Naive thymus-derived CD4-positive, alpha-beta T cell (primary cell): ENCODE data around the gene KCNQ5. TPM values are rescaled to one million over a fixed set of nuclear protein-coding genes. Genes with fewer than 3 reads are reported as not detected.

Source experiments
- ATAC-seq: fragments of 150-1000 bp; cut with Tn5 transposase; 2 replicates; pipeline ENCODE4 v1.10.0; 2021; ENCODE audit warnings: mild to moderate bottlenecking, moderate library complexity
- CTCF ChIA-PET: fragments of 350-600 bp; sonication (Branson Sonifier 250); formaldehyde crosslinking; loops from one replicate; lab custom pipeline; 2021; ENCODE audit warnings: antibody characterized with exemption; lab: Charles Lee
- POLR2A ChIA-PET: fragments of 350-600 bp; sonication (Branson Sonifier 250); formaldehyde crosslinking; loops from one replicate; lab custom pipeline; 2021; ENCODE audit warnings: antibody characterized with exemption, inconsistent platforms; lab: Charles Lee
- DNase-seq, 9 donors: peaks; one replicate each; pipeline versions ENCODE4 v3.0.0 to v3.0.0-alpha.2; 2020 to 2022; ENCODE audit warnings: mixed read lengths in 1 of 9
- H3K27ac ChIP-seq: one replicate; pipeline ENCODE4 v1.7.0; 2013; ENCODE audit warnings: mild to moderate bottlenecking, low read depth, low read length, moderate library complexity
- H3K27me3 ChIP-seq, 2 donors: one replicate each; pipeline ENCODE4 v1.7.0; 2013; ENCODE audit warnings: low read length in 2 of 2, mild to moderate bottlenecking in 2 of 2, moderate library complexity in 2 of 2; ENCODE audit not compliant: control insufficient read depth in 2 of 2, insufficient read depth in 2 of 2
- H3K36me3 ChIP-seq, 3 experiments: 1 replicate in 2 of 3; 2 replicates in 1 of 3; pipeline ENCODE4 v1.7.0; 2013; ENCODE audit warnings: low read length in 3 of 3, mild to moderate bottlenecking in 3 of 3, moderate library complexity in 1 of 3; ENCODE audit not compliant: insufficient read depth in 3 of 3, control insufficient read depth in 2 of 3
- H3K4me1 ChIP-seq, 2 donors: one replicate each; pipeline ENCODE4 v1.7.0; 2013; ENCODE audit warnings: low read length in 2 of 2, mild to moderate bottlenecking in 2 of 2, moderate library complexity in 1 of 2; ENCODE audit not compliant: control insufficient read depth in 2 of 2, insufficient read depth in 2 of 2
- H3K4me3 ChIP-seq: 2 replicates; pipeline ENCODE4 v1.7.0; 2013; ENCODE audit warnings: mild to moderate bottlenecking, low read length
- H3K9me3 ChIP-seq, 3 experiments: 1 replicate in 2 of 3; 2 replicates in 1 of 3; pipeline ENCODE4 v1.7.0; 2013; ENCODE audit warnings: low read length in 3 of 3; ENCODE audit not compliant: control insufficient read depth in 2 of 3
- H3K27ac Mint-ChIP-seq, 9 donors: one replicate each; pipeline ENCODE4 v1.8.0; 2020 to 2022; ENCODE audit warnings: mixed read lengths in 9 of 9, mild to moderate bottlenecking in 8 of 9, moderate library complexity in 5 of 9, inconsistent platforms in 2 of 9
- H3K27me3 Mint-ChIP-seq, 5 donors: one replicate each; pipeline ENCODE4 v1.8.0; 2021 to 2022; ENCODE audit warnings: mixed read lengths in 5 of 5, mild to moderate bottlenecking in 1 of 5
- H3K36me3 Mint-ChIP-seq, 5 donors: one replicate each; pipeline ENCODE4 v1.8.0; 2020 to 2022; ENCODE audit warnings: mixed read lengths in 5 of 5, mild to moderate bottlenecking in 3 of 5, inconsistent platforms in 1 of 5
- H3K4me1 Mint-ChIP-seq, 7 donors: one replicate each; pipeline ENCODE4 v1.8.0; 2020 to 2022; ENCODE audit warnings: mixed read lengths in 7 of 7, mild to moderate bottlenecking in 3 of 7, inconsistent platforms in 1 of 7
- H3K4me3 Mint-ChIP-seq, 10 donors: one replicate each; pipeline ENCODE4 v1.8.0; 2020 to 2022; ENCODE audit warnings: mild to moderate bottlenecking in 10 of 10, mixed read lengths in 10 of 10, moderate library complexity in 6 of 10, inconsistent platforms in 2 of 10
- H3K9me3 Mint-ChIP-seq, 11 donors: one replicate each; pipeline ENCODE4 v1.8.0; 2020 to 2022; ENCODE audit warnings: mixed read lengths in 11 of 11, mild to moderate bottlenecking in 4 of 11, inconsistent platforms in 1 of 11, moderate library complexity in 1 of 11
- intact Hi-C, 2 donors: fragments of 100-400 bp; cut with micrococcal nuclease; formaldehyde crosslinking; loops; one replicate each; pipeline ENCODE4 v1.15.1; 2023
- polyA plus RNA-seq, 2 donors: library from polyadenylated mRNA; unstranded; fragments of 300-500 nt; fragmentation: Illumina TruSeq; gene quantifications; one replicate each; pipeline ENCODE4 v1.2.3, GENCODE V29; 2021
- total RNA-seq, 6 experiments: library from RNA in 5 of 6; stranded (reverse) in 5 of 6; gene quantifications; 1 replicate in 5 of 6; 2 replicates in 1 of 6; pipeline ENCODE4 v1.2.3 and lab custom pipeline; 2021 to 2026

Gene KCNQ5
- total and polyA plus RNA-seq, 7 experiments from 2014 or later = 2.3 to 18.3 (median 7.2) TPM

- Histone ChIP-seq H3K4me1 (peaks cover 0 to 5% of the 10 kb centered on the region in 2 donors), H3K27me3 (no peaks in the 10 kb centered on the region), H3K4me3 (no peak overlapping the region), H3K9me3 (no peaks in the 10 kb centered on the region), H3K27ac (no peak overlapping the region), H3K36me3 (no peaks in the 10 kb centered on the region)
- no peak overlapping the region for H3K27ac Mint-ChIP-seq
- H3K4me3 Mint-ChIP-seq = no peak overlapping the region
- peaks cover 0 to 2% (median 0%) of the 10 kb centered on the region in 7 donors for H3K4me1 Mint-ChIP-seq
- H3K27me3 Mint-ChIP-seq = no peaks in the 10 kb centered on the region
- H3K36me3 Mint-ChIP-seq = peaks cover 0 to 7% (median 3%) of the 10 kb centered on the region in 5 donors
- POLR2A ChIA-PET = no interaction called here
- peak in 2 of 9 donors; percentile 2 to 3 for DNase-seq
- ATAC-seq = peak; percentile 26
- CTCF ChIA-PET = no interaction called here
- H3K9me3 Mint-ChIP-seq = peaks cover 0 to 4% (median 0%) of the 10 kb centered on the region in 11 donors
- intact Hi-C loops = no loop called here
These were observed 197.7 kb downstream of the KCNQ5 start for GRCh38 chr6:72819609-72820008.

- no peaks in the 10 kb centered on the region for H3K9me3 ChIP-seq
- H3K27me3 ChIP-seq = no peaks in the 10 kb centered on the region
- no peak for DNase-seq
- H3K4me1 ChIP-seq = peaks cover 0 to 5% of the 10 kb centered on the region in 2 donors
- Mint-ChIP-seq H3K27me3 (no peaks in the 10 kb centered on the region), H3K27ac (no peak overlapping the region), H3K9me3 (peaks cover 0 to 3% (median 0%) of the 10 kb centered on the region in 11 donors), H3K36me3 (peaks cover 0 to 12% (median 2%) of the 10 kb centered on the region in 5 donors), H3K4me1 (peaks cover 0 to 3% (median 0%) of the 10 kb centered on the region in 7 donors), H3K4me3 (no peak overlapping the region)
- POLR2A ChIA-PET = no interaction called here
- no peak for ATAC-seq
- CTCF ChIA-PET = no interaction called here
- no peaks in the 10 kb centered on the region for H3K36me3 ChIP-seq
- intact Hi-C loops = no loop called here
- no peak overlapping the region for H3K4me3 ChIP-seq
- no peak overlapping the region for H3K27ac ChIP-seq
These were observed 198.3 kb downstream of the KCNQ5 start for GRCh38 chr6:72820153-72820552.

- H3K9me3 ChIP-seq = no peaks in the 10 kb centered on the region
- no peaks in the 10 kb centered on the region for H3K9me3 Mint-ChIP-seq
- intact Hi-C loops = no loop called here
- no peak overlapping the region for H3K4me3 Mint-ChIP-seq
- peaks cover 0 to 5% of the 10 kb centered on the region in 2 donors for H3K4me1 ChIP-seq
- no peaks in the 10 kb centered on the region for H3K27me3 ChIP-seq
- no peak overlapping the region for H3K27ac Mint-ChIP-seq
- ChIA-PET POLR2A (no interaction called here), CTCF (no interaction called here)
- H3K4me1 Mint-ChIP-seq = peaks cover 0 to 3% (median 0%) of the 10 kb centered on the region in 7 donors
- no peaks in the 10 kb centered on the region for H3K36me3 ChIP-seq
- H3K36me3 Mint-ChIP-seq = peaks cover 0 to 14% (median 0%) of the 10 kb centered on the region in 5 donors
- ATAC-seq (no peak), DNase-seq (no peak)
- H3K4me3 ChIP-seq = no peak overlapping the region
- H3K27me3 Mint-ChIP-seq = no peaks in the 10 kb centered on the region
- H3K27ac ChIP-seq = no peak overlapping the region
These were observed 199.0 kb downstream of the KCNQ5 start for GRCh38 chr6:72820906-72821305.

- ChIA-PET POLR2A (no interaction called here), CTCF (no interaction called here)
- DNase-seq (no peak), ATAC-seq (no peak)
- H3K36me3 ChIP-seq = no peaks in the 10 kb centered on the region
- peaks cover 0 to 5% of the 10 kb centered on the region in 2 donors for H3K4me1 ChIP-seq
- H3K27ac Mint-ChIP-seq = no peak overlapping the region
- no peaks in the 10 kb centered on the region for H3K9me3 ChIP-seq
- H3K4me1 Mint-ChIP-seq = peaks cover 0 to 3% (median 0%) of the 10 kb centered on the region in 7 donors
- H3K27me3 ChIP-seq = no peaks in the 10 kb centered on the region
- no peak overlapping the region for H3K27ac ChIP-seq
- H3K4me3 Mint-ChIP-seq = no peak overlapping the region
- peaks cover 0 to 20% (median 0%) of the 10 kb centered on the region in 5 donors for H3K36me3 Mint-ChIP-seq
- intact Hi-C loops = no loop called here
- no peaks in the 10 kb centered on the region for H3K27me3 Mint-ChIP-seq
- no peak overlapping the region for H3K4me3 ChIP-seq
- H3K9me3 Mint-ChIP-seq = peaks cover 0 to 1% (median 0%) of the 10 kb centered on the region in 11 donors
These were observed 200.2 kb downstream of the KCNQ5 start for GRCh38 chr6:72822023-72822422.

- H3K4me1 Mint-ChIP-seq = peaks cover 0 to 3% (median 0%) of the 10 kb centered on the region in 7 donors
- no peaks in the 10 kb centered on the region for H3K9me3 ChIP-seq
- peaks cover 0 to 25% (median 2%) of the 10 kb centered on the region in 5 donors for H3K36me3 Mint-ChIP-seq
- H3K9me3 Mint-ChIP-seq = peaks cover 0 to 3% (median 0%) of the 10 kb centered on the region in 11 donors
- POLR2A ChIA-PET = no interaction called here
- H3K4me3 Mint-ChIP-seq = no peak overlapping the region
- H3K27ac ChIP-seq = no peak overlapping the region
- H3K27me3 ChIP-seq = no peaks in the 10 kb centered on the region
- no peaks in the 10 kb centered on the region for H3K27me3 Mint-ChIP-seq
- DNase-seq (no peak), ATAC-seq (no peak)
- intact Hi-C loops = no loop called here
- H3K27ac Mint-ChIP-seq = no peak overlapping the region
- CTCF ChIA-PET = no interaction called here
- H3K4me1 ChIP-seq = peaks cover 0 to 5% of the 10 kb centered on the region in 2 donors
- H3K4me3 ChIP-seq = no peak overlapping the region
- no peaks in the 10 kb centered on the region for H3K36me3 ChIP-seq
These were observed 200.8 kb downstream of the KCNQ5 start for GRCh38 chr6:72822691-72823090.

GRCh38 chr6:72824833-72825232 lies 203.0 kb downstream of the KCNQ5 start:
- POLR2A ChIA-PET = no interaction called here
- no peak for DNase-seq
- Mint-ChIP-seq H3K36me3 (peaks cover 4 to 42% (median 21%) of the 10 kb centered on the region in 5 donors), H3K4me3 (no peak overlapping the region), H3K27ac (no peak overlapping the region), H3K9me3 (peaks cover 0 to 13% (median 4%) of the 10 kb centered on the region in 11 donors), H3K4me1 (peaks cover 0 to 3% (median 0%) of the 10 kb centered on the region in 7 donors), H3K27me3 (no peaks in the 10 kb centered on the region)
- no peak overlapping the region for H3K4me3 ChIP-seq
- CTCF ChIA-PET = no interaction called here
- H3K27me3 ChIP-seq = no peaks in the 10 kb centered on the region
- H3K4me1 ChIP-seq = peaks cover 0 to 3% of the 10 kb centered on the region in 2 donors
- H3K36me3 ChIP-seq = no peaks in the 10 kb centered on the region
- no peaks in the 10 kb centered on the region for H3K9me3 ChIP-seq
- ATAC-seq = no peak
- no peak overlapping the region for H3K27ac ChIP-seq
- intact Hi-C loops = no loop called here

GRCh38 chr6:72825315-72825911 lies 203.5 kb downstream of the KCNQ5 start:
- intact Hi-C loops = no loop called here
- H3K27ac ChIP-seq = no peak overlapping the region
- Mint-ChIP-seq H3K27ac (peak overlapping the region in 1 of 9 donors; percentile 60), H3K4me1 (peaks cover 0 to 3% (median 0%) of the 10 kb centered on the region in 7 donors), H3K9me3 (peaks cover 0 to 13% (median 5%) of the 10 kb centered on the region in 11 donors), H3K27me3 (no peaks in the 10 kb centered on the region), H3K36me3 (peaks cover 4 to 42% (median 21%) of the 10 kb centered on the region in 5 donors), H3K4me3 (no peak overlapping the region)
- no peaks in the 10 kb centered on the region for H3K27me3 ChIP-seq
- ChIA-PET POLR2A (no interaction called here), CTCF (no interaction called here)
- no peak for DNase-seq
- H3K4me1 ChIP-seq = no peaks in the 10 kb centered on the region
- H3K4me3 ChIP-seq = no peak overlapping the region
- ATAC-seq = peak; percentile 27
- H3K36me3 ChIP-seq = no peaks in the 10 kb centered on the region
- H3K9me3 ChIP-seq = no peaks in the 10 kb centered on the region
